Adrenal gland (tissue), 19 donors: ENCODE measurements around the gene TBATA. TPM values are rescaled to one million over a fixed set of nuclear protein-coding genes. Genes with fewer than 3 reads are reported as not detected.

Source experiments
- DNase-seq, 7 donors: peaks; one replicate each; pipeline ENCODE4 v3.0.0-alpha.2; 2019 to 2020
- H3K27ac ChIP-seq, 5 donors: fragments of 200-600 bp; sonication (generic) in 4 of 5; 1 replicate in 3 of 5; 2 replicates in 2 of 5; pipeline versions ENCODE4 v1.5.1 to v1.8.0; 2016 to 2020; ENCODE audit warnings: mild to moderate bottlenecking in 1 of 5
- H3K27me3 ChIP-seq: fragments of 200-600 bp; 2 replicates; pipeline ENCODE4 v1.8.0; 2021
- H3K36me3 ChIP-seq, 2 donors: fragments of 200-600 bp; replicated peaks in 1 of 2; 1 replicate in 1 of 2; 2 replicates in 1 of 2; pipeline versions ENCODE4 v1.5.1 to v1.8.0; 2018 to 2022
- H3K4me1 ChIP-seq, 2 donors: fragments of 200-600 bp; replicated peaks in 1 of 2; 1 replicate in 1 of 2; 2 replicates in 1 of 2; pipeline versions ENCODE4 v1.5.1 to v1.8.0; 2018 to 2021
- H3K4me3 ChIP-seq, 4 donors: fragments of 200-600 bp; sonication (generic) in 3 of 4; one replicate each; pipeline ENCODE4 v1.5.1; 2016 to 2018
- H3K9me3 ChIP-seq, 3 donors: fragments of 200-600 bp; sonication (generic) in 1 of 3; replicated peaks in 1 of 3; 1 replicate in 2 of 3; 2 replicates in 1 of 3; pipeline versions ENCODE4 v1.5.1 to v1.8.0; 2016 to 2021
- CTCF ChIP-seq, 6 experiments: fragments of 450-650 bp in 4 of 6; fragments of 200-600 bp in 2 of 6; sonication (generic) in 1 of 6; IDR thresholded peaks; 1 replicate in 5 of 6; 2 replicates in 1 of 6; pipeline versions ENCODE4 v1.5.1 to v1.8.0; 2016 to 2021; ENCODE audit warnings: antibody characterized with exemption in 6 of 6, mild to moderate bottlenecking in 2 of 6, moderate library complexity in 1 of 6
- POLR2A ChIP-seq, 2 donors: fragments of 450-650 bp; IDR thresholded peaks; one replicate each; pipeline ENCODE4 v1.6.1; 2017; ENCODE audit warnings: antibody characterized with exemption in 2 of 2, mild to moderate bottlenecking in 2 of 2, moderate library complexity in 1 of 2
- WGBS, 4 donors: extraction: QIAGEN DNeasy Blood & Tissue Kit in 2 of 4; methylation state at CpG; one replicate each; pipeline versions ENCODE4 v1.1.5 to v1.1.7; 2013 to 2017; 5-methylcytosine and 5-hydroxymethylcytosine counted together
- intact Hi-C, 2 donors: fragments of 100-400 bp; cut with DNase I; formaldehyde crosslinking; loops; one replicate each; pipeline versions ENCODE4 v1.14.1 to v1.15.0; 2022 to 2023
- long read RNA-seq, 10 donors: library from polyadenylated mRNA in 3 of 10; unstranded in 2 of 10; stranded (forward) in 1 of 10; transcript quantifications; one replicate each; pipeline ENCODE4 v2.0.0 and lab custom pipeline, GENCODE V29; 2021 to 2026
- polyA plus RNA-seq, 3 donors: library from polyadenylated mRNA; stranded (reverse); fragments of 200-250 nt in 2 of 3; fragments of 350-450 nt in 1 of 3; fragmentation: Illumina TruSeq in 1 of 3; extraction: RNeasy Lipid Tissue Mini Kit (QIAGEN cat#74804) in 1 of 3; gene quantifications; one replicate each; pipeline ENCODE4 v1.2.3, GENCODE V29; 2013 to 2014
- total RNA-seq, 9 donors: library from RNA; depleted of rRNA in 4 of 9; stranded (reverse); fragments of >200 nt in 4 of 9; fragments of 120-200 nt in 1 of 9; fragmentation: NEBNext Ultra II Directional in 1 of 9; extraction: Animal tissue kit (Norgen Biotek cat#: 25700) in 1 of 9; gene quantifications; one replicate each; pipeline versions ENCODE4 v1.1.0 to v1.2.4, GENCODE V29; 2013 to 2023
- donor health status: healthy with polysubstance abuse.
- donor health status: Bipolar disorder and iron deficiency.
- donor health status: DM: yes; HTN: yes; CAD: no.
- donor health status: DM: no; HTN: no; CAD: no.
- donor health status: DM: no; HTN: no; CAD: no.
- donor health status: DM: yes; HTN: yes; CAD: no.

TBATA gene, protein sequence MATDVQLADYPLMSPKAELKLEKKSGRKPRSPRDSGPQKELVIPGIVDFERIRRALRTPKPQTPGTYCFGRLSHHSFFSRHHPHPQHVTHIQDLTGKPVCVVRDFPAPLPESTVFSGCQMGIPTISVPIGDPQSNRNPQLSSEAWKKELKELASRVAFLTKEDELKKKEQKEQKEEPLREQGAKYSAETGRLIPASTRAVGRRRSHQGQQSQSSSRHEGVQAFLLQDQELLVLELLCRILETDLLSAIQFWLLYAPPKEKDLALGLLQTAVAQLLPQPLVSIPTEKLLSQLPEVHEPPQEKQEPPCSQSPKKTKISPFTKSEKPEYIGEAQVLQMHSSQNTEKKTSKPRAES
- total RNA-seq (not detected), polyA plus RNA-seq (under 1 TPM in 1 of 3 donors, not detected in 2; 0.17 TPM)
- long read RNA-seq, donor 1 = 0 reads
- long read RNA-seq, donor 2 = 0 reads
- long read RNA-seq, donor 3 = 0 reads
- long read RNA-seq, donor 4 = 0 reads
- long read RNA-seq, donor 5 = 0 reads
- long read RNA-seq, donor 6 = 0 reads
- long read RNA-seq, donor 7 = 0 reads
- long read RNA-seq, donor 8 = 0 reads
- long read RNA-seq, donor 9 = 0 reads
- long read RNA-seq, donor 10 = 0 reads

GRCh38 chr10:70785190-70785589, at the start of gene TBATA:
TBATA (minus strand) TSS chr10:70785377; CDS start chr10:70783379, 1,998 bp downstream.
- Histone ChIP-seq H3K36me3 (no peaks in the 10 kb centered on the region), H3K4me1 (peaks cover 0 to 9% of the 10 kb centered on the region in 2 donors), H3K9me3 (no peaks in the 10 kb centered on the region), H3K27me3 (peaks cover 4% of the 10 kb centered on the region), H3K27ac (no peak within 1 kb of the TSS), H3K4me3 (no peak within 1 kb of the TSS)
- 57 to 73% (median 69%) methylated on average over 1 to 4 of the region's 4 CpGs for WGBS, 4 donors
- no peak for DNase-seq
- intact Hi-C loops = no loop called here
- TF ChIP-seq POLR2A (IDR thresholded peaks at IDR 0.05) (no peak), CTCF (IDR thresholded peaks at IDR 0.05) (no peak)

- Histone ChIP-seq H3K9me3 (no peaks in the 10 kb centered on the region), H3K27me3 (no peaks in the 10 kb centered on the region), H3K4me3 (no peak overlapping the region), H3K27ac (no peak overlapping the region), H3K36me3 (no peaks in the 10 kb centered on the region), H3K4me1 (peaks cover 25 to 53% of the 10 kb centered on the region in 2 donors)
- WGBS, 4 donors = 68 to 88% (median 78%) methylated on average over 7 of the region's 7 CpGs
- no peak for TF ChIP-seq CTCF (IDR thresholded peaks at IDR 0.05)
- TF ChIP-seq POLR2A (IDR thresholded peaks at IDR 0.05) = no peak
- intact Hi-C loops = no loop called here
- DNase-seq = no peak
Measured at GRCh38 chr10:70834441-70835151, 49.4 kb upstream of the TBATA start.

GRCh38 chr10:70834021-70834420, 48.8 kb upstream of the TBATA start:
- Histone ChIP-seq H3K9me3 (no peaks in the 10 kb centered on the region), H3K4me1 (peaks cover 29 to 59% of the 10 kb centered on the region in 2 donors), H3K4me3 (no peak overlapping the region), H3K36me3 (no peaks in the 10 kb centered on the region), H3K27me3 (no peaks in the 10 kb centered on the region), H3K27ac (peak overlapping the region in 1 of 5 donors; percentile 69)
- DNase-seq = no peak
- 80 to 88% (median 87%) methylated on average over 5 of the region's 5 CpGs for WGBS, 4 donors
- no peak for TF ChIP-seq POLR2A (IDR thresholded peaks at IDR 0.05)
- no peak for TF ChIP-seq CTCF (IDR thresholded peaks at IDR 0.05)
- intact Hi-C loops = no loop called here

DNA sequence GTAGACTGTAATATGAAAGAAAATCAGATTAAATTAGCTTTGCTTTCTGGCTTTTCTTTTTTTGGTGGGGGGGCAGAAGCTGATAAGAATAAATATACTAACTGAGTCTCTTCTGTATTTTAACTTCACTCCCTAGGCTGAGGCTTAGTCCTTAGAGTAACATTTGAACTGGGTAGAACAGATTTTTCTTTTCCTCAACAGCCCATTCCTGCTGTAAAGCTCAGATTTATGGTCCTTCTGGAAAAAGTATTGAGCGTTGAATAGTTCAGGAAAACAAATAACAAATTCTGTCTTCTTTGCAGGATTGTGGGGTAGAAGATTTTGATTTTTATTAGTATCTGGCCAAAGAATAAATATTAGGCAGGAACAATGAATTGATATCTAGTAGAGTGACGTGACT, 48.4 kb upstream of the TBATA start:
- no peak for DNase-seq
- intact Hi-C loops = no loop called here
- no peaks in the 10 kb centered on the region for H3K9me3 ChIP-seq
- H3K27me3 ChIP-seq = no peaks in the 10 kb centered on the region
- 55 to 88% (median 77%) methylated on average over 2 of the region's 2 CpGs for WGBS, 4 donors
- peaks cover 29 to 61% of the 10 kb centered on the region in 2 donors for H3K4me1 ChIP-seq
- peak overlapping the region in 2 of 5 donors; percentile 53 to 69 for H3K27ac ChIP-seq
- TF ChIP-seq POLR2A (IDR thresholded peaks at IDR 0.05) (no peak), CTCF (IDR thresholded peaks at IDR 0.05) (no peak)
- no peak overlapping the region for H3K4me3 ChIP-seq
- H3K36me3 ChIP-seq = no peaks in the 10 kb centered on the region
